ENCODE data around the gene CFAP91.

CFAP91 gene

DNA sequence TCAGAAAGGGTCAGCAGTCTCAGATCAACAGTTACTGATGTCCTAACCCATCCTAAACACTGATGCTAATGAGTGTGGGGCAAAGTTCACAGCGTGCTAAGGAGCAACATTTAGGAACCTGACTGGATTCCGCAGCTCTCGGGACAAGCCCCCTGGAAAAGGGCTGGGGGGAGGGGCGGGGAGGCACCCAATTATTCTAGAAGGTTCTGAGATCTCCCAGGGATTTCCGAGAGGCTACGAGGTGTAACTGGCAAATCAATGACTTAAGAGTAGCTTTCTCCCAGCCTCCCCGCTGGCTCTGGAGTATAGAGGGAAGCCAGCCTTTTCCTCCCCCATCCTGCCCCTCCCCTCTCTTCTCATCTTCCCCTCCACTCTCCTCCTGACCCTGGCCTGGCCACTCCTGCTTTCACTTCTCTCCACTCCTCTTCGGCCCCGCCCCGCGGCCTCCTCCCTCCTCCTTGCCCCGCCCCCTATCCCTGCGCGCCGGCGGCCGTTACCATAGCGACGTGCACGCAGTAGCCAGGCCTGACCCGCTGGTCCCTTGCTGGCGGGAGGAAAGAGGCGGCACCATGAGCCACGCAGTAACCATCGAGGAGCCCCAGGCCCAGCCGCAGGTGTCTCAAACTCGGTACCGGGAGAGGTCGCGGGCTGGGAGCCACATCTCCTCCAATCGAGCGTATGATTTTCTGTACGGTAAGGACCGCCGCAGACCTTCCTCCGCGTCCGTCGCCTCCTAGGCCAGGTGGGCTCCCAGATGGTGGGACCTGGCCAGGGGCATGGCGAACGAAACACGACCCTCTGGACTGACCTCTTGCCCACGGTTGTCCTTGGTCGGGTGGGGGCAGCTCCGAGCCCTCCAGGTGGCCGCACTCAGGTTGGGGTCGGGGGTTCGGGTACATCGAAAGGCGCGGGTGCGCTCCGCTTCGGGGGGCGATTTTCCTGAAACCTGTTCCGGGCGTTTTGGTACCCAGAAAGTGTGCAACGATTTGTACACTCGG, at the start of gene CFAP91:
TSS of gene CFAP91 (plus strand) at position 493 of the 998 bp plus-strand sequence. CDS start at position 570, 77 bp downstream.
- DNase-seq (ENCODE audit: low read depth in 2 of 2), result peak; percentile 67 to 69

DNA sequence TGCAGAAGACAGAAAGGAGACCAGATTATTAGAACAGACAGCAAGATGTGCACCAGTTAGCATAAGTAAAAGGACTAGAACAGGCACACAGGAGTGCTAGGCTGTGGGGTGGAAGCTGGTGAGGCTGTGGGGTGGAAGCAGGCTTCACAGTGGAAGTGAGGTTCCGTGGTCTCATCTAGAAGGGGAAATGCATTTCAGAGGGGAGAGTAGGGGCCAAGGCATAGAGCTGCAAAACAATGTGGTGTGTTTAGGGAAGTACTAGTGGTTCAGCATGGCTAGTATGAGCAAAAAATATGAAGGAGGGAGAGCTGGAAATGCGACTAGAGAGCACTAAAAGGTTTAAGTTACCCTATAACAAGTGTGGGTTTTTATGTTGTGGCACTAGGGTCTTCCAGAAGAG, 48.9 kb upstream of the CFAP91 start:
- no peak for DNase-seq (ENCODE audit: low read depth in 2 of 2)

DNA sequence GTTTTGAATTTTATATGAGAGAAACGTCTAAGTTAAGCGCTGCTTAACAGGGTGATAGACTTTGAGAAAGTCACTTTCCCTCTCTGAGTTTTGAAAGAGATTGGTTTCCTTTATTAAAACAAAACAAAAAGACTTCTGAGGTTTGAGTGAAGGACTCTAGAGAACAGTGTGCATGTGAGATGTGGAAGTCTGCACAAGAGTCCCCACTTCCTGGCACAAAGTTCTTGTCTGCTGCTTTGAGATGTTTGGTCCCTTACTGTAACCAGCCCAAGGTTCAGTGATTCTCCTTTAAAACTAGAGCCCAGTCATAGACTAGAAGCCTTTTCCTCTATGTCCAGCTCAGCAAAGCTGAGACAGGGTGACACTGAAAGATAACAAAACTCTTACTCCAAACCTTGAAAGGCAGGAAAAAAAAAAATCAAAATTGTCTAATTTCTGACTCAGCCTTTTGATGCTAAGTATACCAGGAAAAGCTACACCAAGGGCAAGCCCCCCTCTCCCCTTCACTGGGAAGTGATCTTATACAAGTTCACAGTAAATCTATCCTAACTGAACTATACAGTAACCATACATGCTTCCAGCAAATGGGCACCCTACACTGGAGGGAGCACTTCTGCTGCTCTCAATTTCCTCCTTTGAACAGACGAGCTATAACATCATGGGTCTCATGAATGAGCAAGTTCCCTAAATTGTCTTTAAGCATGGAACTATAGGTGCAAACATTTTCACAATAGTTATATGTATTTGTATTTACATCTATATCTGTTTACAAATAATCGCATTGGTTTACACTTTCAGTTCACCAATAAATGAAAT, 44.7 kb upstream of the CFAP91 start:
- no peak for DNase-seq (ENCODE audit: low read depth in 2 of 2)

DNA sequence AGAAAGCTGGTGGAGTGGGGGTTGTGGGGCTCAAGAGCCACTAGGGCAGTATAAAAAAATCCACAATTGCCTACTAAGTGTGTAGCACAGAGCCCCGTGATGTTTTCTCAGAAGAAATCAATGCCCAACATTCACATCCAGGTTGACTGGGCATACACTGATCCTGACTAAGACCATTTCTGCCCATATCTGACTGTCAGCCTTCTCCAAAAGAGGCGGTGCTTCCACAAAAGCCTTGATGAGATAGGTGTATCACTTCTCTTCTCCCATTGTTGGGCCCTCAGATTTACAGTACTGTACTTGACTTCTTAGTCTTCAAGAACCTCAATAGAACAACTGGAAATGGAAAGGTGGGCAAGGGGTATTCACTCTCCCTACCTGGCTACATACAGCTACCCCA, 43.8 kb upstream of the CFAP91 start:
- no peak for DNase-seq (ENCODE audit: low read depth in 2 of 2)

DNA sequence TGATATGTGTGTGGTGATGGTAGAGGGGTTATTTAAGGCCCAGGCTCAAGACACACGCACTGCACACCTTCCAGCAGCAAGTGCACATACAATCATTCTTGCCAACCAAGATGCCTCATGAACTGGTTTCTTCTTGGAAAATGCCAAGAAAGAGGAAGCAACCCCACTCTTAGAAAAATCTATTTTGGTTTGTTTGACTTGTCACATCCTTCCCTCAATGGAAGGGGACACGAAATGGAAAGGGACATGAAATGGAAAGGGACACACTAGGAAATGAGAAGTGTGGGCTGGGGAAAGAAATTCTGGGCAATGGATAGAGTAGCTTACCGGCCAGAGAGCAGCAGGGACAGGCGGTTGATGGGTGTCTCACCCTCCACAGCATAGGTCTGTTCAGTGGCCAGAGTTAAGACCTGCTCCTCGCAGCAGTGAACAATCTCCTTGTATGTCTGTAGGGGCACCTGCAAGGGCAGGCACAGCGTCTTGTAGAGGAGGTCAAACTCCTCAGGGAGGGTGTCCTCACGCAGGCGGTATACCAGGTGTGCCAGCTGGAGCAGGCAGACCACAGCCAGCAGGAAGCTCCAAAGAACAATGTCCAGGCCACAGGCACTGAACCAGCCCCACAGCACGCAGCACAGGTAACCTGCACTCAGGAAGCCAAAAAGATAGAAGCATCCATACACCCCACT, 43.1 kb upstream of the CFAP91 start:
- DNase-seq (ENCODE audit: low read depth in 2 of 2), result no peak

DNA sequence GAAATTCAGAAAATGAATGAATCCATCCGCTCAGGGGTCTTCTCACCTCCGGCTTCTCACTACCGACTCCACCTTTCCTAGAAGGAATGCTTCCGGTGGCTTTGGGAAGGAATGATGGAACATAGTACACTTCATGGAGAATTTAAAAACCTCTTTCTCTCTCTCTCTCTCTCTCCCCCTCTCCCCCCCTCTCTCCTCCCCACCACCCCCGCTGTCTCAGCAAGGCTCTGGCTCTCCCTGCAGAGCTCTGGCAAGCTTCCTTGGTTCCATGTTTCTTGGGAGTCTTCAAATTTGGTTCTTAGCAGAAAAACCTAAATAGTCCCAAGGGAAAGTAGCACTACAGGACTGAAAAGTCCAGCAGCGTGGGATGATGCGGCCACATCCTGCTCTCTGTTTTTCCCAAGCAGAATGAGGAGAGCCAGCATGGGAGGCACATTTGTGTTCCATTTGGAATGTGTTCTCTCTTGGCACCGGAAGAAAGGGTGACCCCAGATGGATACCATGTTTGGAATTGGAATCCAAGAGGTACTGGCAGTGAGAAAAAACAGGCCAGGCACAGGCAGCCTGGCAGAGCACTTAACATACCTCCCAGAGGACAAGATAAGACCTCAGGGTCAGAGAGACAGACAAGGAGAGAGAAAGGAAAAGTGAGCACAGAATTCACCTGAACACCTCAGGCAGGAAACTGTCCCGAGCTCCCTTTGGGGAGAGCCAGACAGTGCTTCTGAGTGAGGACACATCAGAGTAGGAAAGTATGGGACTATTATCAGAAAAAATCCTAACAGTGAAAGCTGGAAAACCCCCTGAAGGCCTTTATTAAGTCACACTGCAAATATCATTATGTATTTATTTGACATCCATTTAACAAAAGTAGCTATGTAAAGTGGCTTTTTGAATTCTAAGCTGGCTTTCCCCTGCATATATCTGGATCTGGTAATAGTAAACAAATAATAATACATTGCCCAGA, 42.1 kb upstream of the CFAP91 start, which contains the start of gene POPDC2:
TSS of gene POPDC2 (minus strand) at position 116 of the 967 bp plus-strand sequence. CDS start 166 bp downstream, outside the sequence.
- DNase-seq (ENCODE audit: low read depth in 2 of 2), result no peak

DNA sequence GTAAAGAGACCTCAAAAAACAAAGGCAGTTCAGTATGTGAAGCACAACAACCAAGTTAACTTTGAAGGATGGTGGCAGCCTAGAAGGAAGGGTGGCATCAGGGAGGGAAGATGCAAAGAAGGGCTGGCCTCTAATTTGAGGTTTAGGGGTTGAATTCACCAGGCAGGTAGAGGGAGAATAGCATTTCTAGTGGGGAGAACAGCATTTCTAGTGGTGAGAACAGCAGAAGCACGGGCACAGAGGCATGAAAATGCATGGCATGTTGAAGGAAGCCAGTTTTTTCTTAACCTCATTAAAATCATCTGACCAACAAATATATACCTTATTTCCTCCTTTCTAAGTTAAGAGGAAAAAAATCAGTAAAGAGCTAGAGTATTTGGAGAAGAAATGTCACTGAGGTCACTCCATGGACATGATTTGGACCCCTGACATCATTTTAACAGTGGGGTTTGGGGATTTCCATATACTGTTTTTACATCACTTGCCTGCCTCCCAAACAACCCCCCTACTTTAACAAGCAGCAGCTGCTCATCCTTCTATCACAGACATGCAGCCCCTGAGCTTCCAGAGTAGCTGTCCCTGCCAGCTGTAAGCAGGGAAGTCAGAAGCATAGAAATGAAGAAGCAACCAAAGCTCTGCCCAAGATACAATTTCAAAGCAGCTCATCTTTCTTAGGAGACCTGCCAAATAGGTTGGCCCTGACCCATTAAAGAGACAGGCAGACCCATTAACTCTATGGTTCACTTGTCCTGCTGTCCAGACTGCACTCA, 40.0 kb upstream of the CFAP91 start:
- DNase-seq (ENCODE audit: low read depth in 2 of 2), result no peak

DNA sequence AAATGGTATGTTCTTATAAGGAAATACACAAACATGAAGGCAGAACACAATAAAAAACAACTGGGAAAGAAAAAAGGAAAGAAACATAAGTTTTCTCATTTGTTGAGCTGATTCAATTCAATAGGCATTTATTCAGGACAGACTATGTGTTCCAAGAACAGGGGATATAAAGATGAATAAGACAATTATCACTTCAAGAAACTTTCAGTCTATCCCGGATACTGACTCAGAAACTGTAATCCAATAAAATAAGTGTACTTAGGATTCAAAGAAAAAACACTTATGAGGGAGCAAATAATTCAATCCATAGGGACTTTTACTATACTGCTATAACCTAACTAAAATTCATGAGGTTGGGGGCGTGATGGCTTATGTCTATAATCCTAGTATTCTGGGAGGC, 38.9 kb upstream of the CFAP91 start:
- no peak for DNase-seq (ENCODE audit: low read depth in 2 of 2)

DNA sequence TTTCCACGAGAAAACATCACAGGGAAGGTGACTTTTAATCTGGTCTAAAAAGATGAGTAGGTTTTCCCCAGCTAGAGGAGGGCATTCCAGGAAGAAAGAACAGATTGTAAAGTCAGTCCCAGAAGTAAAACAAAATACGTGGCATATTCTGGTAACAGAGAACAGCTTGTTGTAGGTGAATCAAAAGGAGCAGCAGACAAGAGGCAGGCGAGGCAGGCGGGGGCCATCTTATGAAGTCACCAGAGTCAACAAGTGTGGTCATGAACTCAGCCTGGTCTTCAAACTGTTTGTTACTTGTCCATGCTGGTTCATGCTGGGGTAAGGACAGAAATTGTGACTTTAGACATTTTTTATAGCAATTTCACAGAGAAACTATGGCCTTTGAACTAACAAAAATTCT, 38.5 kb upstream of the CFAP91 start:
- no peak for DNase-seq (ENCODE audit: low read depth in 2 of 2)

DNA sequence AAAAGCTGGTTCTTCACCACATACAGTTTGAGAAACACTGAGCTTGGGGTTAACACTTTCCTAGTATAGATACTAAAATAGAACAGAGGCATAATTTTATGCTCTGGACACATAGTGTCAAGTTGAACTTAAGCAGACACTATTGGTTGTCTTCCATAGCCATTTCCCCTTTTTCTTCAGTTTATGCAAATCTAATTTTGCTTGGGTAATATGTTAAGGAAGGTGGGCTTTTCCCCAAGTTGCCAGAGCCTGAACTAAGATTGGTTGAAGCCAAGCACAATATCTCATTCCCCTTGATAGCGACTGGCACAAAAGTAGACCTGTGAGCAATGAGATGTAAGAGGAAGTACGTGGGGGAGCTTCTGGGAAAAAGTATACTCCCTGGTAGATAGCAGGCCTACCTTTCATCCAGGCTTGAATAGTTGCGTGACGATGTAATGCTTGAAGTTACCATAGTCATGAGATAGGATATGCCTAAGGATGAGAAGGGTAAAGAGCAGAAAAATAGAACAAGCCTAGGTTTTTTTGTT, 37.9 kb upstream of the CFAP91 start:
- DNase-seq (ENCODE audit: low read depth in 2 of 2), result no peak

DNA sequence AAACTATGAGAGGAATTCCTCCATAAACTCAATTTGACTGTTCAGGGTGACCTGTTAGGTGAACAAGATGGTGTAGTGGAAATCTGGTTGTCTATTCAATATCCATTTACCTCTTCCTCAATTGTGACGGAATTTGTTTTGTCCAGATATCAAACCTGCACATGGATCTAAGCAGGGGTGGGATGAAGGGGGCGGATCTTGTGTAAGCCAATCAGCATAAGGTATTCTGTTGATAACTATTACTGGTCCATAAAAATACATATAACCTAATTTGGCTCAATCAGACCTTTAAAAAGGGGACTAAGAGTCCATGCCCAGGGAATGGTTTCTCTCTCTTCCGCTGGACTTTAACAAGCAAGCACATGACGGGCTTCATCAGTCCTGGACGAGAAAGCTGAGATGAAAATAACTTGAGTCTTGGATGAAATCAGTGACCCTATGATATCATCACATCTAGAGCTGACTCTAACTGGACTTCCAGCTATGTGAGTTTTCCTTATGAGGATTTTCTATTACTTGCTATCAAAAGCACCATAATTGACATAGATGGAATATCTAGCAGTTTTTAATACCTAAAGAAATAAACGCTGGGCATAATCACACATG, 36.8 kb upstream of the CFAP91 start:
- DNase-seq (ENCODE audit: low read depth in 2 of 2), result no peak

DNA sequence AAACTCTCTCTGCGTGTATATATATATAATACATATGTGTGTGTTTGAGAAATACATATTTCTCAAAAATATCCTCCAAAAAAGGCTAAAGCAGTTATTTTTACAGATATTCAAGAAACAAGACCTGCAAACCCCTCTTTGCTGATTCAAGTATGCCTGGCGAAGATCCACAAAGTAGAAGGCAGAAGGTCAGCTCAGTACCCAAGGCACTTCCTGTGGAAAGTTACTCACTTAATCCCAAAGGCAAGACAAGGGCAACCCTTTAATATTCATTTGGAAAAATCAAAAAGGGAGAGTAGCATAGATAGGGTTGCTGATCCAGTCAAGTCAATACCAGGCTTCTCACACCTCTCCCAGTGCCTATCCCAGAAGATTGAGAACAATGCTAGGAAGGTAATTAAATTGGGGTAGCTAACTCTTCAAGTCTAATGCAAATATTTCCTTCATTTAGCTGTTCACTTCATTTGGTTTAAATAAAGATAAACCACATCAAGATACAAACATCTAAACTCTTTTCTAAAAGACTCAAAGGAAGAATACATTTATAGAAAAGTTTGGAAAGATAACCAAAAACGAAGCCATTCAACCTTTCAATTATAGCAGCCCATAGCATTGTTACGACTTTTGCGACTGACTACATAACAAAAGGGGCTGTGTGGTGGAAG, 32.8 kb upstream of the CFAP91 start:
- no peak for DNase-seq (ENCODE audit: low read depth in 2 of 2)

DNA sequence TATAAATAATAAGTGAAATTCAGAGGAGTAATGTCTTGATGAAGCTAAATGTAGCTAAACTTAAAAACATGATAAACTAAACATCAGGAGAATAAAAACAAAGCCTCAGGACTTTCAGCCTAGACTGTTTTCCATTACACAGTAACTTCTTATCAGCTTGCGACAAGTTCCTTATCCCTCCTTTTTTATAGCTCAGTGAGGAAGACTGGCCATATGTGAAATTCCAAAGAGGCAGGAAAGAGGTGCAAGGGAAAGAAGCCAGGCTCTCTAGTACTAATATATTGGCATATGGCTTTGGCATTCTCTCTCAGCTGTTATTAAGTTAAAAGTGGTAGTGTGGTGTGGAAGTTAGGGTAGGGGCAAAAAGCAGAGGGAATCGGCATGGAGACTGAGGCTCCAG, 30.0 kb upstream of the CFAP91 start:
- DNase-seq (ENCODE audit: low read depth in 2 of 2), result no peak

DNA sequence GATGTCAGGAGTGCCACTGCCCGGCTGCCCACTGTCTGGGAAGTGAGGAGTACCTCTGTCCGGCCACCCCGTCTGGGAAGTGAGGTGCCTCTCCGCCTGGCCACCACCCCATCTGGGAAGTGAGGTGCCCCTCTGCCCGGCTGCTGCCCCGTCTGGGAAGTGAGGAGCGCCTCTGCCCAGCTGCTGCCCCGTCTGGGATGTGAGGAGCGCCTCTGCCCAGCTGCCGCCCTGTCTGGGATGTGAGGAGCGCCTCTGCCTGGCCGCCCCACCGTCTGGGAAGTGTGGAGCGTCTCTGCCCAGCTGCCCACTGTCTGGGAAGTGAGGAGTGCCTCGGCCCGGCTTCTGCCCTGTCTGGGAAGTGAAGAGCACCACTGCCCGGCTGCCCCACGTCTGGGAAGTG, 28.9 kb upstream of the CFAP91 start:
- no peak for DNase-seq (ENCODE audit: low read depth in 2 of 2)

DNA sequence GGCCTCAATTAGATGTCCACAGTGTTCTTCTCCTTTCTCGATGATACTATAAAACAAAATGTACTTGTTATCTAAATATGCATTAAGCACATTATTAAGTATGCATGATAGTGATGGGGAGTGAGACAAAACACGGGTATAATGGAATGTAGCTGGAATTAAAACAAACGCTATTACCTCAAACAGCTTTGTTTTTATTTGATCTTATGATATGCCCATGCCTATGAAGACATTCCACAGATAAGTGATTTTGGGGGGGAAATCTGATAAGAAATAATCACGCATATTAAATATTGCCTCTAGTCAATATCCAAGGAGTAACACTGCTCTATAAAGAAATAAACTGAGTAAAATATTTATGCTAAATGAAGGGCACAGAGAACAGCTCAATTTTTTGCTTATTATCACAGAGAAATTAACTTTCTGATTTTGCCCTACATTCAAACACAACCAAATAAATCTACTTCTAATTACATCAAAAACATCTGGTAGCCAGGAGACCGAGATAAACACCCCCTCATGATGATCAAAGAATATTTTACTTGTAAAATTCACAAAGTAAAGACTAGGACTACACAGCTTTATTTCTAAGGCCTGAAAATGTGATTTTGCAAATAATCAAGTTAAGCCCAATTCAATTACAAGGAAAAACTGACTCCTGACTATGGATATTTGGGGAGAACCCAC, 27.5 kb upstream of the CFAP91 start:
- no peak for DNase-seq (ENCODE audit: low read depth in 2 of 2)

DNA sequence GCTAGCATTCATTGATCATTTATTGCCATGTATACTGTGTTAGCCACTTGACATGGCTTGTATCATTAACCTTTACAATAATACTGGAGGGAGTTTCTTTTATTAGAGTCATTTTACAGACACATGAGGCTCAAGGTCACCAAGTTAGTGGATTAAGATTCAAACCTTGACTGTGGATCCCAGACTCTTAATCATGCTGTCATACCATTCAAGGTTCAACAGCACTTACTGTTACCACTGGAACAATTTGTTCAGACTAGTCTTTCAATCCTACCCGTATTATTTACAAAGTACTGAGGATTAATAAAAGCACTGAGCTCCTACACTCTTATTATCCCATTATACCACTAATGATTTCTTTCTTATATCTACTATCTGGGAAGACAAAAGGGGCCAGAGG, 26.8 kb upstream of the CFAP91 start:
- no peak for DNase-seq (ENCODE audit: low read depth in 2 of 2)

DNA sequence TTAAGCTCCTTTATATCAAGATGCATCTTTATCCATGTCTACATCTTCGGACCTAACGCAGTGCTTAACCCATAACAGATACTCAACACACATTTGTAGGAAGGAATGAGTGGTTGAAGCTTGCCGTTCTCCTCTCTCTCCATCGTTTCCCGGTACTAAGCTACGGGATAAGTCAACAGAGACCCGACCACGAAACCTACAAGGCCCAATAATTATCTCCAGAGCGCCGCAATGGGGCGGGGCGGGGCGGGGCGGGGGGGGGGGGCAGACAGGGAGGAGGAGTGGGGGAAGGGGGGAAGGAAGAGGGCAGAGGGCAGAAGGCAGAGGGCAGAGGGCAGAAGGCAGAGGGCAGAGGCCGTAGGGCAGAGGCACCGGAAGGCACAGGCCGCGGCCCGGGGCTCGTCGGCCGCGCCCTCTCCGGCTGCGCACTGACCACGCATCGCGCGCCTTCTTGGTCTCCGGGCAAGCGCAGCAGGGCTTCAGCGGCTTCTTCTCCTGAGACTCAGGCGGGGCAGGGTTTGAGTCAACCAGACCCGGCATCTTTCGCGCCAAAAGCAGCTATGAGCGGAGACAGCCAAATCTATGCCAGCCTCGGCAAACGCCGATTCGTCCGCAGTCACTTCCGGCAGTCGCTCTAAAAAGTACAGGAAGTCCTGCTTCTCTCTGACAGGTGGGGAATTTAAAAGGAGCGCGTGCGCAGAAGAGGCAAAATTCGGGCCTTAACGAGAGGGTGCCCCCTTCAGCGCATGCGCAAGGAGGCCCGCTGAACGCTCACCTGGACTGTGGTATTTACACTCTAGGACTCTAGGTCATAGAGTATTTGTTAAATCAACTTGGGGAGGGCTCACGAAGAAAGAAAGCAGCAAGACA, 25.8 kb upstream of the CFAP91 start, which contains the start of gene COX17:
TSS of gene COX17 (minus strand) at position 636 of the 870 bp plus-strand sequence. CDS start at position 540, 96 bp downstream.
- peak; percentile 94 to 95 for DNase-seq (ENCODE audit: low read depth in 2 of 2)

Measured in activated CD8-positive, alpha-beta memory T cell treated with anti-CD3 and anti-CD28 coated beads for 4 hours (primary cell).